AG09309 (cell line): ENCODE measurements around the gene NR3C1.
A peak's percentile ranks its signal among the peaks of the same experiment; 100 is the strongest.

Source experiments
- DNase-seq: peaks from one replicate; pipeline ENCODE4 v3.0.0-alpha.2; 2010; ENCODE audit warnings: low read depth
- H3K4me3 ChIP-seq: 2 replicates; pipeline ENCODE4 v1.5.1; 2011; ENCODE audit warnings: mild to moderate bottlenecking, low read depth, low read length, moderate library complexity; ENCODE audit not compliant: control insufficient read depth
- TF ChIP-seq, protein P1 (sequence below): IDR thresholded peaks from 2 replicates; pipeline ENCODE4 v1.5.1; 2011; ENCODE audit warnings: mild to moderate bottlenecking, low read depth, low read length, inconsistent platforms; ENCODE audit not compliant: insufficient read depth, control insufficient read depth; ENCODE audit errors: missing control alignments

NR3C1 gene

DNA sequence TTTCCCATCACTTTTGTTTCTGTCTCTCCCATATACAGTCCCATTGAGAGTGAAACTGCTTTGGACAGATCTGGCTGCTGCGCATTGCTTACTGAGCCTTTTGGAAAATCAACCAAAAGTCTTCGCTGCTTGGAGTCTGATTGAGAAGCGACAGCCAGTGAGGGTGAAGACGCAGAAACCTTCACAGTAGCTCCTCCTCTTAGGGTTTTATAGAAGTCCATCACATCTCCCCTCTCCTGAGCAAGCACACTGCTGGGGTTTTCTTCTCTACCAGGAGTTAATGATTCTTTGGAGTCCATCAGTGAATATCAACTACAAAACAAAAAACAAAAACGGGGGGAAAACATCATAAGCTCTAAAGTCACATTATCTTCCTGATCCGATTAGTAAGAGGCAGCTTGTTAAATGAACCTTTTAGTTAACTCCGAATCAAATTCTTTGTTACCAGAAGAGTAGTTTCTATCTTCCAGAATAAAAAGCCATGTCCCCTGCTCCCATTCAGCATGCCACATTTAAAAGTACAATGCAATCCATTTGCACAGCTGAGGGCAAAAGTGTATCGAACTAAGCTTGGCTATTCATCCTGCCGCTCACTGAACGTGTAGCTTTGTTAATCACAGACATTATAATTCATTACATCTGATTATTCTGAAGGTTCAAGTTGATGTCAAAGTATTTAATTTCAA is 2.8 kb downstream of the NR3C1 start:
- TF ChIP-seq, protein P1, sequence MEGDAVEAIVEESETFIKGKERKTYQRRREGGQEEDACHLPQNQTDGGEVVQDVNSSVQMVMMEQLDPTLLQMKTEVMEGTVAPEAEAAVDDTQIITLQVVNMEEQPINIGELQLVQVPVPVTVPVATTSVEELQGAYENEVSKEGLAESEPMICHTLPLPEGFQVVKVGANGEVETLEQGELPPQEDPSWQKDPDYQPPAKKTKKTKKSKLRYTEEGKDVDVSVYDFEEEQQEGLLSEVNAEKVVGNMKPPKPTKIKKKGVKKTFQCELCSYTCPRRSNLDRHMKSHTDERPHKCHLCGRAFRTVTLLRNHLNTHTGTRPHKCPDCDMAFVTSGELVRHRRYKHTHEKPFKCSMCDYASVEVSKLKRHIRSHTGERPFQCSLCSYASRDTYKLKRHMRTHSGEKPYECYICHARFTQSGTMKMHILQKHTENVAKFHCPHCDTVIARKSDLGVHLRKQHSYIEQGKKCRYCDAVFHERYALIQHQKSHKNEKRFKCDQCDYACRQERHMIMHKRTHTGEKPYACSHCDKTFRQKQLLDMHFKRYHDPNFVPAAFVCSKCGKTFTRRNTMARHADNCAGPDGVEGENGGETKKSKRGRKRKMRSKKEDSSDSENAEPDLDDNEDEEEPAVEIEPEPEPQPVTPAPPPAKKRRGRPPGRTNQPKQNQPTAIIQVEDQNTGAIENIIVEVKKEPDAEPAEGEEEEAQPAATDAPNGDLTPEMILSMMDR, result no peak
- H3K4me3 ChIP-seq, result peak overlapping the region; percentile 76

DNA sequence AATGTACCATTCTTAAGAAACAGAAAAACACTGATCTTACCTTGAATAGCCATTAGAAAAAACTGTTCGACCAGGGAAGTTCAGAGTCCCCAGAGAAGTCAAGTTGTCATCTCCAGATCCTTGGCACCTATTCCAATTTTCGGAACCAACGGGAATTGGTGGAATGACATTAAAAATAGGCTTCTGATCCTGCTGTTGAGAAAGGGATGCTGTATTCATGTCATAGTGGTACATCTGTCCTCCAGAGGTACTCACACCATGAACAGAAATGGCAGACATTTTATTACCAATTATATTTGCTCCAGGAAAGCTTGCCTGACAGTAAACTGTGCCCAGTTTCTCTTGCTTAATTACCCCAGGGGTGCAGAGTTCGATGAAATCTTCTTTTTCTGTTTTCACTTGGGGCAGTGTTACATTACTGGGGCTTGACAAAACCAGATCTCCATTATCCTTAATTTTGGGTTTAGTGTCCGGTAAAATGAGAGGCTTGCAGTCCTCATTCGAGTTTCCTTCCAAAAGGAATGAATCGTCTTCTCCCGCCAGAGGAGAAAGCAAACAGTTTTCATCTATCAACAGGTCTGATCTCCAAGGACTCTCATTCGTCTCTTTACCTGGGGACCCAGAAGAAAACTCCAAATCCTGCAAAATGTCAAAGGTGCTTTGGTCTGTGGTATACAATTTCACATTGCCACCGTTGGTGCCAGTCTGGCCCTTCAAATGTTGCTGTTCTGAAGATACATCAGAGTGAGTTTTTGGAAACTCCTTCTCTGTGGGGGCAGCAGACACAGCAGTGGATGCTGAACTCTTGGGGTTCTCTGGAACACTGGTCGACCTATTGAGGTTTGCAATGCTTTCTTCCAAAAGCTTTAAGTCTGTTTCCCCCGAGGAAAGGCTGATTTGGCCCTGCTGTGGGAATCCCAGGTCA is 3.6 kb downstream of the NR3C1 start:
- TF ChIP-seq, protein P1, result no peak
- DNase-seq, result no peak
- peak overlapping the region; percentile 76 for H3K4me3 ChIP-seq

More for the DNA sequence above, 2.8 kb downstream of the NR3C1 start:
- DNase-seq, result no peak

DNA sequence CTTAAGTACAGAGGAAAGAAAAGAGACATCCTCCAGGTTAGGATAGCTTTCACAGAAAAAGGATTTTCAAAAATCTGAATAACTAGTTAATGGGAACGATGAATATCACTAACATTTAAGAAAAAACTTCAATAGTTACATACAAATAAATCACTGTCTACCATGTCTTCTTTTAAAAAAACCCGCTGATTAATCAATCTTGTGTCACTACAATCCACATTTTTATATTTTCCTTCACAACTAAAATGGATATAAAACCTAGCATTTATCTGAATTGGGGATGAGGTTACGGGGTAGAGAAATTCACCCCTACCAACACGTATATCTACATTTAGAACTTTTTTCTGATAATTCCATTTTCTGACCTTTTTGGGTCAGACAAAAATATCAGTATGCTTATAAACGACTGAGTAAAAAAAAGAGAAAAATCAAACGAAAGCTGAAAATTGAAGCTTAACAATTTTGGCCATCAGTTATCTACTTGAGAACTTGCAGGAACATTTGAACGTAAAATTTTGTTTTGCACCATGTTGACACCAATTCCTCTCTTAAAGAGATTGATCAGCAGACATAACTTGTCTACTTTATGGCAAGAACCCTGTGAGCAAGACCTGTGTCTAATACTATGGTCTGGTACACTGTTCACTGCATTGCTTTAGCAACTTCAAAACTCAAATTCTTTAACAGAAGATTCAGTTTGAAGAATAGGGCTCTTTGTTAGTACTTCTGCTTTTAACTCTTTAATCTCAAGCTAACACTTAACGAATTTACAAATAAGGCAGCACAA is 4.8 kb downstream of the NR3C1 start:
- TF ChIP-seq, protein P1, result no peak
- H3K4me3 ChIP-seq, result peak overlapping the region; percentile 76
- DNase-seq, result no peak

DNA sequence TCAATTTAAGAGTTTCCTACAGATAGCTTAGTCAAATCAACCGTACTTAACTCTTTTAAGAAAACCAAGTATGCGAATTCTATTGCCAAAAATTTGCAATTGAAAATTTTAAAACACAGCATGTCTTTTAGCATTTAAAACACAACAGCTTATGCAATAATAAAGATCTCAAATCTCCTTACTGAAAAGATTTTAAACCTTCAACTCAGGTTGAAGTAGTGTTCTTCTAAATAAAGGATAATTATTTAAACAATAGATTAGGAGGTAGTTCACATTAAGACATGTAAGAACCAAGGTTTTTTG is 5.5 kb downstream of the NR3C1 start:
- no peak for DNase-seq
- H3K4me3 ChIP-seq, result peak overlapping the region; percentile 76
- TF ChIP-seq, protein P1, result no peak

DNA sequence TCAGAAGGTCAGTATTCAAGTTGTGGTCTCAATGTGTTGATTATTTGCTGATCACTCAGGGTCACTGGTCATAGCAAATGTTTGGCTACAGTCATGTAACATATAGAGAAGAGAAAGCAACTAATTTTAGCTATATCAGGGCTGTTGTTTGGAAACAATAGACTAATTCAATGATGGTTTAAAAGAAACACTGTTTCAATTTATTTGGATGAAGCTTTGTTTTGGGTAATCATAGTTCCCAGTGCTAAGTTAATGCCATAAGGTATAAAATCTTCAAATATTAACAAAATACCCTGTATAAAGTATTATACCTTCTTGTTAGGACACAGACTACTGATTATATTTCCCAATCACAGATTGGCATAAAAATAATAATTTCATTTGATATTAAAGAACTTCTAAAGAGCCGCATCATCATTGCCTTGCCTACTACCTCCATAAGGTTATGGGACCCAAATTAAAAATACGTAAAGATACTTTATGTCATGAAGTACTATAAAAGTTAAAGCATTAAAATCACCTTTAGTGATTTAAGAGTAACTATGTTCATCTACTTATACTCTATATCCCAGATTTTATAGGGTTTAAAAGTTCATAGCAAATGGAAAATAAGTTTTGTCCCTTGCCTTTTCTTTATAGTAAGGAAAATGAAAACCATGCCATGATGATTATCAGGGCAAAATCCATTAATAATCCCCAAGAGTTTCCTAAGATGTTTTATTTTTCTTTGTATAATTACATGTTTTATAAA is 6.0 kb downstream of the NR3C1 start:
- DNase-seq, result no peak
- TF ChIP-seq, protein P1, result no peak
- peak overlapping the region; percentile 76; the same call in 1 of the 2 replicates for H3K4me3 ChIP-seq
